Suprapubic skin (tissue), 4 donors: ENCODE results near the gene PCP4L1.

ENCODE experiments used
- CTCF ChIP-seq, 2 donors: fragments of 200-600 bp in 1 of 2; fragments of 450-650 bp in 1 of 2; sonication (generic) in 1 of 2; IDR thresholded peaks; one replicate each; pipeline ENCODE4 v1.5.1; 2016 to 2019; ENCODE audit warnings: antibody characterized with exemption in 2 of 2, mild to moderate bottlenecking in 1 of 2, moderate library complexity in 1 of 2
- POLR2A ChIP-seq, 2 donors: fragments of 450-650 bp; IDR thresholded peaks; one replicate each; pipeline ENCODE4 v1.6.1; 2017; ENCODE audit warnings: antibody characterized with exemption in 2 of 2, mild to moderate bottlenecking in 2 of 2, moderate library complexity in 2 of 2
- POLR2AphosphoS5 ChIP-seq, 3 donors: sonication (generic); formaldehyde crosslinking; IDR thresholded peaks; one replicate each; pipeline ENCODE4 v1.6.1; 2017; ENCODE audit warnings: antibody characterized with exemption in 3 of 3

DNA sequence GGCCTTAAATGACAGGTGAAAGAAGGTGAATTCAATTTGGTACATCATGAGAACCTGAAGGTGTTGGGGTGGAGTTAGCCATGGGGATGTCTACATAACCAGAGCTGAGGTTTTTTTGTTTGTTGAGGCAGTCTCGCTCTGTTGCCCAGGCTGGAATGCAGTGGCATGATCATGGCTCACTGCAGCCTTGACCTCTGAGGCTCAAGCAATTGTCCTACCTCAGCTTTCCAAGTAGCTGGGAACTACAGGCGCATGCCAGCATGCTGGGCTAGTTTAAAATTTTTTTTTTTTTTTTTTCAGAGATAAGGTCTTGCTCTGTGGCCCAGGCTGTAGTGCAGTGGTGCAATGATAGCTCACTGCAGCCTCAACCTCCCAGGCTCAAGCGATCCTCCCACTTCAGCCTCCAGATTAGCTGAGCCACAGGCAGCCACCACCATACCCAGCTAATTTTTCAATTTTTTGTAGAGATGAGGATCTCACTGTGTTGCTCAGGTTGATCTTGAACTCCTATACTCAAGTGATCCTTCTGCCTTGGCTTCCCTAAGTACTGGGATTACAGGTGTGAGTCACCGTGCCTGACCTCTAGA lies 53.1 kb downstream of the PCP4L1 start:
- TF ChIP-seq CTCF (IDR thresholded peaks at IDR 0.05), result no peak
- no peak for TF ChIP-seq POLR2A (IDR thresholded peaks at IDR 0.05)
- TF ChIP-seq POLR2AphosphoS5 (IDR thresholded peaks at IDR 0.05), result no peak
